ENCODE measurements around the gene GSTCD.
"Not testable (repeated sequence)": the region's sequence is repeated elsewhere in the genome, so short reads cannot be mapped to it uniquely, and the experiment has no call there.

The GSTCD gene

GRCh38 chr4:105715692-105716278, 7.2 kb downstream of the GSTCD start:
- DNase-seq (ENCODE audit: low read depth in 4 of 4, low spot score in 1 of 4), result no peak

GRCh38 chr4:105719204-105719603, 10.6 kb downstream of the GSTCD start:
- no peak for DNase-seq (ENCODE audit: low read depth in 4 of 4, low spot score in 1 of 4)

- DNase-seq (ENCODE audit: low read depth in 4 of 4, low spot score in 1 of 4), result no peak
These were observed 17.0 kb downstream of the GSTCD start for GRCh38 chr4:105725623-105726022.

GRCh38 chr4:105729895-105730294, 21.3 kb downstream of the GSTCD start:
- not testable (repeated sequence) for DNase-seq (ENCODE audit: low read depth in 4 of 4, low spot score in 1 of 4)

GRCh38 chr4:105735217-105735616, 26.6 kb downstream of the GSTCD start:
- not testable (repeated sequence) for DNase-seq (ENCODE audit: low read depth in 4 of 4, low spot score in 1 of 4)

GRCh38 chr4:105741548-105741947, 33.0 kb downstream of the GSTCD start:
- no peak for DNase-seq (ENCODE audit: low read depth in 4 of 4, low spot score in 1 of 4)

GRCh38 chr4:105748222-105748621, 39.6 kb downstream of the GSTCD start:
- DNase-seq (ENCODE audit: low read depth in 4 of 4, low spot score in 1 of 4), result no peak

GRCh38 chr4:105751718-105752299, 43.2 kb downstream of the GSTCD start:
- no peak for DNase-seq (ENCODE audit: low read depth in 4 of 4, low spot score in 1 of 4)

GRCh38 chr4:105753361-105753760, 44.8 kb downstream of the GSTCD start:
- no peak for DNase-seq (ENCODE audit: low read depth in 4 of 4, low spot score in 1 of 4)

- DNase-seq (ENCODE audit: low read depth in 4 of 4, low spot score in 1 of 4), result no peak
These were observed 46.8 kb downstream of the GSTCD start for GRCh38 chr4:105755375-105755774.

GRCh38 chr4:105758958-105759357, 50.4 kb downstream of the GSTCD start:
- DNase-seq (ENCODE audit: low read depth in 4 of 4, low spot score in 1 of 4), result no peak

GRCh38 chr4:105765690-105766407, 57.3 kb downstream of the GSTCD start:
- no peak for DNase-seq (ENCODE audit: low read depth in 4 of 4, low spot score in 1 of 4)

- no peak for DNase-seq (ENCODE audit: low read depth in 4 of 4, low spot score in 1 of 4)
These were observed 59.0 kb downstream of the GSTCD start for GRCh38 chr4:105767579-105767978.

GRCh38 chr4:105770524-105770923, 61.9 kb downstream of the GSTCD start:
- not testable (repeated sequence) for DNase-seq (ENCODE audit: low read depth in 4 of 4, low spot score in 1 of 4)

GRCh38 chr4:105772065-105772464, 63.5 kb downstream of the GSTCD start:
- not testable (repeated sequence) for DNase-seq (ENCODE audit: low read depth in 4 of 4, low spot score in 1 of 4)

- DNase-seq (ENCODE audit: low read depth in 4 of 4, low spot score in 1 of 4), result not testable (repeated sequence)
These were observed 67.3 kb downstream of the GSTCD start for GRCh38 chr4:105775760-105776415.

GRCh38 chr4:105780176-105780575, 71.6 kb downstream of the GSTCD start:
- DNase-seq (ENCODE audit: low read depth in 4 of 4, low spot score in 1 of 4), result no peak

- DNase-seq (ENCODE audit: low read depth in 4 of 4, low spot score in 1 of 4), result no peak
These were observed 76.2 kb downstream of the GSTCD start for GRCh38 chr4:105784761-105785160.

GRCh38 chr4:105785792-105786191, 77.2 kb downstream of the GSTCD start:
- DNase-seq (ENCODE audit: low read depth in 4 of 4, low spot score in 1 of 4), result no peak

- no peak for DNase-seq (ENCODE audit: low read depth in 4 of 4, low spot score in 1 of 4)
These were observed 78.2 kb downstream of the GSTCD start for GRCh38 chr4:105786748-105787147.

GRCh38 chr4:105797225-105797624, 88.6 kb downstream of the GSTCD start:
- no peak for DNase-seq (ENCODE audit: low read depth in 4 of 4, low spot score in 1 of 4)

Measured in stimulated activated CD4-positive, alpha-beta T cell treated with anti-CD3 and anti-CD28 coated beads, Interleukin-1b, Interleukin-23, amount 100 ng/mL, for 24 hours (primary cell).